Left colon (tissue), 2 donors: ENCODE measurements around the gene ARHGAP19. TPM values are rescaled to one million over a fixed set of nuclear protein-coding genes. Genes with fewer than 3 reads are reported as not detected.
A peak's percentile ranks its signal among the peaks of the same experiment; 100 is the strongest.

ENCODE experiments used
- ATAC-seq: fragments of 200-7000 bp; cut with Tn5 transposase; one replicate; pipeline ENCODE4 v1.9.1; 2020; ENCODE audit warnings: mild to moderate bottlenecking, moderate library complexity
- DNase-seq, 2 donors: peaks; one replicate each; pipeline ENCODE4 v3.0.0-alpha.2; 2020
- intact Hi-C, 2 donors: fragments of 100-400 bp; cut with DNase I in 1 of 2; cut with micrococcal nuclease in 1 of 2; formaldehyde crosslinking; loops; one replicate each; pipeline versions ENCODE4 v1.11.2 to v1.14.0; 2022; cut with DNase I, micrococcal nuclease
- long read RNA-seq: library from polyadenylated mRNA; unstranded; transcript quantifications from one replicate; pipeline ENCODE4 v2.0.0, GENCODE V29; 2021
- total RNA-seq, 2 donors: library from RNA; stranded (reverse); fragmentation: NEBNext Ultra II Directional; extraction: Animal tissue kit (Norgen Biotek cat#: 25700); gene quantifications; one replicate each; pipeline ENCODE4 v1.2.1, GENCODE V29; 2021
- donor health status: DM: no; HTN: no; CAD: no.
- donor health status: DM: yes; HTN: yes; CAD: no.

ARHGAP19 gene, protein sequence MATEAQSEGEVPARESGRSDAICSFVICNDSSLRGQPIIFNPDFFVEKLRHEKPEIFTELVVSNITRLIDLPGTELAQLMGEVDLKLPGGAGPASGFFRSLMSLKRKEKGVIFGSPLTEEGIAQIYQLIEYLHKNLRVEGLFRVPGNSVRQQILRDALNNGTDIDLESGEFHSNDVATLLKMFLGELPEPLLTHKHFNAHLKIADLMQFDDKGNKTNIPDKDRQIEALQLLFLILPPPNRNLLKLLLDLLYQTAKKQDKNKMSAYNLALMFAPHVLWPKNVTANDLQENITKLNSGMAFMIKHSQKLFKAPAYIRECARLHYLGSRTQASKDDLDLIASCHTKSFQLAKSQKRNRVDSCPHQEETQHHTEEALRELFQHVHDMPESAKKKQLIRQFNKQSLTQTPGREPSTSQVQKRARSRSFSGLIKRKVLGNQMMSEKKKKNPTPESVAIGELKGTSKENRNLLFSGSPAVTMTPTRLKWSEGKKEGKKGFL
- total RNA-seq, result 1 to 10 TPM; 6.4 to 6.8 TPM
- long read RNA-seq, full-length matches to known transcripts, result 1 of 6 reads
- long read RNA-seq, partial matches to known transcripts, result 0 of 6 reads
- long read RNA-seq, other reads (novel, unspliced or antisense), result 5 of 6 reads

DNA sequence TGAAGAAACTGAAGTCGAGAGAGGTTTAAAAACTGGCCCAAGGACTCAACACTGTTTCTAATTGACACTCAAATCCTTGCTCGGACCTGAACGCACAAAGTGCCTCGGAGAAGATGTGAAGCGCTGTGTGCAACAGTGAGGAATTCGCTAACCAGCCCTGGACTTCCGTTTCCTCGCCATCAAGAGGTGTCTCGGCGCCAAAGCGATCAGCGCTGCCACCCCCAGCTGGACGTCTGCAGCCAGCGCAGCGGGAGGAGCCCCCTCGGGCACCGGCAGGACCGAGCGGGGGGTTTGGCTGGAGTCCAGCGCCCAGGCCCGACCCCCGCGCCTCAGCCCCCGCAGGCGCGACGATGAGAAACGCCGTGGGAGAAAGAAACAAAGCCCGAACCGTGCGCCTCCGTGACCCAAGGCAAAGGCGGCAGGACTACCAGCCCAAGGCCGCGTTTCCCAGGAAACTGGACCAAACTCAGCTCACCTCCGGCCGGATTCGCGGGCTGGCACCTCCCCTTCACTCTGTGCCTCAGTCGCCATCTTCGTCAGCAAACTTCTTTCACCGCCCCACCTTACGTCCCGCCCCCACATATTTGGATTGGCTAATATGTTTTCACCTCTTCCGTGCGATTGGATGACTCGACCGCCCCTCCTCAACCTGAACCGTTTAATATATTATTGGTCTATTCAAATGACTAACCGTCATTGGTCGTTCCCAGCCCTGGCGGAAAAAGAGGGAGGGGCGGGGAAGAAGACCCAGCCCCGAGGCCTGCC, at the start of gene ARHGAP19:
Gene ARHGAP19 (minus strand): TSS at position 541 of the 765 bp plus-strand sequence. CDS start 10 bp downstream, at position 531.
- ATAC-seq (peak; percentile 97), DNase-seq (peak; percentile 94 to 97)
- intact Hi-C loops, result no loop called here

DNA sequence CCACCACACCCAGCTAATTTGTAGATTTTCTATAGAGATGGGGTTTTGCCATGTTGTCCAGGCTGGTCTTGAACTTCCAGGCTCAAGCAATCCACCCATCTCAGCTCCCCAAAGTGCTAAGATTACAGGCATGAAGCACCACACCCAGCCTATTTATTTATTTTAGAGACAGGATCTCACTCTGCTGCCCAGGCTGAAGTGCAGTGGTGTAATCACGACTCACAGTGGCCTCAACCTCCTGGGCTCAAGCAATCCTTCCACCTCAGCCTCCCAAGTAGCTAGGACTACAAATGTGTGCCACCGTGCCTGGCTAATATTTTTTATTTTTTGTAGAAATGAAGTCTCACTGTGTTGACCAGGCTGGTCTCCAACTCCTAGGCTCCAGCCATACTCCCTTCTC, 49.0 kb upstream of the ARHGAP19 start:
- intact Hi-C loops, result no loop called here
- DNase-seq (no peak), ATAC-seq (no peak)

DNA sequence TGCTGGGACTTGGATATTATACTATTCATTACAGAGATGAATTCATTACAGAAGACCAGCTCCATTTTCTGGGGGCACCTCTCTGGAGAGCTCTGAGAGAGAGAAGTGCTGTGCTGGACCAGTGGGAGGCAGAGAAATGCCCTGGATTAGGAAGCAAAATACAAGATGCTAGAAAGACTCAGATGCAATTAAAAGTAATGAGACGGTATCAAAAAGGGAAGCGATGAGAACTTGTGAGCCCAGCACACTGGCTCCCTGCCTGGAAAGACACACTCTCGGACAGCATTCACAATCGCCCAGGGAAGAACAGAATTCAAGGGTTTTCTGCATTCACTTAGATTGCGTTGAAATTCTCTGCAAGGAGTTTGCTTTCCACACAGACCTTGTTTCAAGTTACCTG, 45.6 kb upstream of the ARHGAP19 start:
- DNase-seq (no peak), ATAC-seq (no peak)
- intact Hi-C loops, result loop anchor here in 1 of 2 donors (10.0 kb wide), 1 partner anchor 53 kb away; no protein-coding TSS in a partner anchor

DNA sequence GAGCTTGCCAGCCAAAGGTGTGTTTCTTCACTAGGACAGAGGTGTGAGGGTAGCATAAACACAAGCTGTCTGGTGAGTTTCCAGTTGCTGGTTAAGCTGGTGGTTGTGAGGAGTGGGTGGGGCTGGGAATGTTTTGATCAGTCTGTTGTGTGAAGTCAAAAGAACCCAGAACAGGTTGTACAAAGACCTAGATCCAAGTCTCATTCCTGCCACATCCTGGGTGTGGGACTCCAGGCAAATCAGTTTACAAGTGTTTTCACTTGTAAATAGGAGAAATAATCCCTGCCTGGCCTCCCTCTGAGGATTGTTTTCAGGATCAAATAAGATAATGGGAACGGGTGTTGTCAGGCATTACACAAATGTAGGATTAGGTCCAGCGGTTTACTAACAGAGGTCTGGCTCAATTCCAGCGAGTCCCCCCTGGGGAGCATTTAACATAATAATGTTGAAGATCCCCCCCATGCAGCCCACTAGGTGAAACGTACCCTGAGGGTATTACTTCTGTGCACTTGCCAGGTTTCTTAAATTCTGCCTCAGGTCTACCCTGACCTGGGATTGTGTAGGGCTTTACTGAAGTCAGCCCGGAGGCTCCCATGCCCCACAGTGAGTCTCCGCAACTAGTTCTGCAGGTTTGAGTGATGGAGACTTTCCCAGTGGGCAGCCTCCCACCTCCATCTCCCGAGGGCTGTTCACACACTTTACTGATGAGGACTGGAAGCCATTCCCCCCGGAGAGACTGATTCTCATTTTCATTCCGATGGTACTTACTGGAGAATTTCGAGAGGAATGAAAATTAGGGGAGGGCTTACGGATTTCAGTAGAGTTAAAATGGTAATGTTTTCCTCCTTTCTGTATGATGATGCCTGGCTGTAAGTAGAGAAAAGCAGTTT, 44.8 kb upstream of the ARHGAP19 start:
- ATAC-seq, result peak; percentile 38
- intact Hi-C loops, result loop anchor here in 1 of 2 donors (10.0 kb wide), 1 partner anchor 52 kb away; no protein-coding TSS in a partner anchor
- peak; percentile 44 to 82 for DNase-seq

DNA sequence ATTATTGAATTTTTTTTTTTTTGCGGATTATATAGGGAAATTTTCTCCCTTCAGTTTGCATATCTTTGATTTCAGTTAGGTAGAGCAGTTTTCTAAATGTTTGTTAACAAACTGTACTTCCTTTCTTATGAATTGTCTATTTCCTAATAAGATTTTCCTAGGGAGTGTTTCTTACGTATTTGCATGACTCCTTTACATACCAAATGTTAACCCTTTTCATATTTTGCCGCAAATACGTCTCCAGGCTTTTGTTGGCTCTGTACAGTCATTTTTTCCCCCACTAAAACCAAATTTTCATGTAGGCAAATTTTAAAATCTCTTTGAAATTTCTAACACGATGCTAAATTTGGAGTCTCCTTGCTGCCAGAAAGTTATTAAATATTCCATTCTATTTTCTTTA, 44.0 kb upstream of the ARHGAP19 start:
- intact Hi-C loops, result loop anchor here in 1 of 2 donors (10.0 kb wide), 1 partner anchor 52 kb away; no protein-coding TSS in a partner anchor
- no peak for ATAC-seq
- no peak for DNase-seq

DNA sequence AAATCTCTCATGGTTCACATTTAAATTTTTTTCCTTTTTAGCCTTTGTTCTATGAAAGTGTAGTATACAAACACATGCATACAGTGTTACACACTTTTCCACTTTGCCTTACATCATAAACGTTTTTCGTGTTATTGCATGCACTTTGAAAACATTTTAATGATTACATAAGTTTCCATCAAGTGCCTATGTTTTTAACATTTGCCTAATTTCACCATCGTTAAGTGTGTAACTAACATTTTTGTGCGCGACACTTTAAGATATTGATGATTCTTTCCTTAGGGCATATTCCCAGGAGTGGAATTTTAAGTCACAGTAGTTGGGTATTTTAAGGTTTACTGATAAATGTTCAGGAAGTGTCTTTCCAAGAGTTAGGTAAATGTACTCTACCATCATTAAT, 43.6 kb upstream of the ARHGAP19 start:
- intact Hi-C loops, result loop anchor here in 1 of 2 donors (10.0 kb wide), 1 partner anchor 51 kb away; no protein-coding TSS in a partner anchor
- DNase-seq, result no peak
- ATAC-seq, result no peak

DNA sequence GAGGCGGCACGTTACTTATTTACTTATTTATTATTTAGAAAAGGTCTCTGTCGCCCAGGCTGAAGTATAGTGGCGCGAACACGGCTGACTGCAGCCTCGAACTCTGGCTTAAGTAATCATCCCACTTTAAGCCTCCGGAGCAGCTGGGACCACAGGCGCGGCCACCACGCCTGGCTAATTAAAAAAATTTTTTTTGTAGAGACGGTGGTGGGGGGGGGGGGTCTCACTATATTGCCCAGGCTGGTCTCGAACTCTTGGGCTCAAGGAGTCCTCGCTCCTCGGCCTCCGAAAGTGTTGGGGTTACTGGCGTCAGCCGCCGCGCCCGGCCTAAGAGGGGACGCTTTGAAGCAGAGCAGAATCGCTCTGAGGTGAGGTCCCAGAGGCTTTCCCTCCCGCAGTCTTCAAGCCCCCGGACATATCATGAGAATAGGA, 42.8 kb upstream of the ARHGAP19 start:
- no peak for ATAC-seq
- DNase-seq, result no peak
- intact Hi-C loops, result loop anchor here in 1 of 2 donors (10.0 kb wide), 1 partner anchor 50 kb away; no protein-coding TSS in a partner anchor

DNA sequence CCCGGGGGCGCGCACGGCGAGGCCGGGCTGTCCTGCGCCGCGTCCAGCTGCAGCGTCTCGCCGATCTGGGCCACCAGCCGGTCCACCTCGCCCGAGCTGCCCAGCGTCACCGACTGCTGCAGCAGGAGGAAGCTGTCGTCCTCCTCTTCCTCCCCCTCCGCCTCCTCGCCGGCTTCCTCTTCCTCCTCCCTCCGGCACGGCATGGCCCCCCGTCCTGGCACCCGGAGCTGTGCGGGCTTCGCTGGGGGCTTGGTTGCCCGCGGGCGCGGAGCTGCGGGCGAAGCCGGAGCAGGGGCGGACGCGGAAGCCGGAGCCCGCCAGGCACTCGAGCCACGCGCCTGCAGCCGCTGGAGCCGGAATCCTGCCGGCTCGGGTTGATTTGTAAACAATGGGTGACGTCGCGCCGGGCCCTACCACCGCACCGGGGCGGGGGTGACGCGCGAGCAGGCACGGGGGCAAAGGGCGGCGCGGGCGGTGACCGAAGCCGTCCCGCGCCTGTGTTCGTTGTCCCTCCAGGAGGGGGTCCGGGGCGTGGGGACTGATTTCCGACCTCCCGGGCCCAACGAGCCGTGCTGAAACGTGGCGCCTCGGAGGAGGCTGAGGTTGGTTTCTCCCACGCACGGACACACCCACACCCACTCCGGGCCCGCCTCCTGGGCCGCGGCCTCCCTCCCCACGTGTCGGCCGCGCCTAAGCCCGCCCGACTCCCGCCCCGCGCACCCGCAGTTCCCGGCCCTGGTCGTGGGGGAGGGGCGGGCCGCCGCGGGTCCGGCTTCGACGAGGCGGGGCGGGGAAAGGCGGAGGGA, 42.1 kb upstream of the ARHGAP19 start, which contains the start of gene FRAT2:
Gene FRAT2 (minus strand): TSS at position 360 of the 806 bp plus-strand sequence. CDS start 157 bp downstream, at position 203.
- intact Hi-C loops, result loop anchor here in 1 of 2 donors (10.0 kb wide), 1 partner anchor 50 kb away; no protein-coding TSS in a partner anchor
- ATAC-seq (peak; percentile 82), DNase-seq (peak; percentile 91 to 93)

DNA sequence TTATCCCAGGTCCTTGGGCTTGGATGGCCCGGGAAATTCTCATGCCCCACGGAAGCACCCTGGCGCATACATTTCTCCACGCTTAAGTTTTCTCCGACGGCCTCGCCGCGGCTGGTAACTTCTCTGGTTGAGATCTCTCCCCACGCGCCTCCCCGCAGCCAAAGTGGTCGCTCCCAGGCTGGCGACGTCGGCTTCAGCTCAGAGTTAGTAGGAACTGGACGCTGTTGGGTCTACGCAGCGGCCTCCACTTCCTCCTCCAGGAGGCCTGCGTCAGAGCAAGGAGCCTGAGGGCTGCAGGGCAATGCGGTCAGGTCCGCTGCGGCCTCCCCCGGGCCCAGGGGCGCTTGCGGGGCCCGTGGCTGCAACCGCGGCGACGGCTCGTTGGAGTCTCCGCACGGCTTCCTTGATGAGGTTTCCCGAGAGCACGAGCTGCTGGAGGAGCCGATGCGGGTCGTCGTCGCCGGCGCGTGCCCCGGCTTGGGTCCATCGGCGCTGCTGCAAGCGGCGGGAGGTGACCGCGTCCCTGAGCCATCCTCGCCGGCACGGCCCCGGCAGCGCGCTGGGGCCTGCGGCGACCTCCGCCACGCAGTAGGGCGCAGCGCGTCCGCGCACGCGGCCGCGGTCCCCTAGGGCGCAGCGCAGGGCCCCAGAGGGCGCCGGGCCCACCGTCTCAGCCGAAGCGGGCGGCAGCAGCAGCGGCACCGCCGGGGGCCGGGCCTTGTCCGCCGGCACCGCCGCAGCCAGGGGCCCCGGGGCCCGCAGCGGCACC, 41.3 kb upstream of the ARHGAP19 start:
- DNase-seq (peak; percentile 57 to 72), ATAC-seq (peak; percentile 45)
- intact Hi-C loops, result loop anchor here in 1 of 2 donors (10.0 kb wide), 1 partner anchor 49 kb away; no protein-coding TSS in a partner anchor

DNA sequence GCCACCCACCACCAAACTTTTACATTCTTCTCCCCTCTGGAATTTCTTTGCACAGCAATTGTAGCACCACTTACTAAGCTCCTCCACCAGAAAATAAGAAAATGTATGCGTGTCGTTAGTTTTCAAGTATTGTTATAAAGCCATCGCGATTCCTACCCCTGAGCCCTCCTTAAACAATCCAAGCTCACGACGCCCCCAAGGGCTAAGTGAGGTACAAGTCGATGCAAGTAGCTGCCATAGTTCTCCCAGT, 40.8 kb upstream of the ARHGAP19 start:
- DNase-seq, result no peak
- peak; percentile 8 for ATAC-seq
- intact Hi-C loops, result loop anchor here in 1 of 2 donors (10.0 kb wide), 1 partner anchor 48 kb away; no protein-coding TSS in a partner anchor

DNA sequence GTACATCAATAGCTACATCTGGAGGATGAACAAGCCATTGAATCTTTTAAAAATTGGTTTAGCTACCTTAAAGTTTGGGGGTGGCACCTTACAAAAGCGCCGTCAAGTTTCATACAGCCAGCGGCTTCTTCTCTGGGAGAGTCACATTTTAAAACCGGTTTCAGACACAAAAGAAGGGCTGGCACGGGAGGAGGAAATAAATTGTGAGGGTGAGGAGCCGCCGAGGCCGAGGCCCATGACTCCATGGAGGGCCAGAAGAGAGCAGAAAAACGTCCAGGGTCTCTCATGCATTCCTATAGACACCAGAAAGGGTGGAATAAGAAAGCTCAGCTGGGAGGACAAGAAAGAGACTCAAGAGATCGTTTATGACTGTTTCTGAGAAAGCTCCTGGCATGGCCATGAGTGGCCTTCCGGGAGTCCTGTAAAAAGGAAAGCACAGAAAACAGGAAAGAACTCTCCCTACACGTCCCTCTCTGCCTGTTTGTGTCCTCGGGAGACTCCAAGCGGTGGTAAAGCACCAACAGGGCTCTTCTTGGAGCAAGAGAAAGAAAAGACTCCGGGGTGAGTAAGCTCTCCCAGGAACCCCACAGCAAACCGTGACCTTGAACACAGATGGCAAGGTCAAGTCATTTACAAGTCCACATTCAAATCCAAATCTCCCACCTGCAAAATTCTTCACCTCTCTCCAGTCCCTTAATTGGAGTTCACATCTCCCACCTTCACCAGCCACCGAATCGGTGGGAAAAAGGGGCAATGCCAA, 40.3 kb upstream of the ARHGAP19 start:
- ATAC-seq, result peak; percentile 32
- intact Hi-C loops, result loop anchor here in 1 of 2 donors (10.0 kb wide), 1 partner anchor 48 kb away; no protein-coding TSS in a partner anchor
- peak; percentile 45 to 68 for DNase-seq

DNA sequence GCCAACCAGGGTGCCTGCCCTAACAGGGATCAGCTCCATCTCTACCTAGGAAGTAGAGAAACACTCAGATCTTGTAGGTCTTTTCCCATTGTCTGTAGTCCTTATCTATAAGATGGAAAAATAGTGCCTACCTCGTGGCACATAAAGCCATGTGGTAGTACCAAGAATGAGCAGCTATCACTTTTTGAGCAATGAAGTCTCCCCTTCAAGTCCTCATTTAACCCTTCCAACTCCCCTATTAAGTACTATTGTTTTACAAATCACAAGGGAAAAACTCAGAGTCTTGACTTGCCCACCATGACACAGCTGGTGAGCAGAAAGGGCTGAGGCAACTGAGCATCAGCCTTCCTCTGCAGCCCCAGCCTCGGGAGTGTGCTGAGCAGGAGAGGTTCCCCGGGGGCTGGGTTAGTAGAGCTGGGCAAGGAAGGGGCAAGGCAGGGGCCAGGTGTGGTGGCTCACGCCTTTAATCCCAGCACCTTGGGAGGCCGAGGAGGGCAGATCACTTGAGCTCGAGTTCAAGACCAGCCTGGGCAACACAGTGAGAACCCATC, 38.8 kb upstream of the ARHGAP19 start:
- no peak for ATAC-seq
- intact Hi-C loops, result loop anchor here in 1 of 2 donors (10.0 kb wide), 1 partner anchor 46 kb away; no protein-coding TSS in a partner anchor

DNA sequence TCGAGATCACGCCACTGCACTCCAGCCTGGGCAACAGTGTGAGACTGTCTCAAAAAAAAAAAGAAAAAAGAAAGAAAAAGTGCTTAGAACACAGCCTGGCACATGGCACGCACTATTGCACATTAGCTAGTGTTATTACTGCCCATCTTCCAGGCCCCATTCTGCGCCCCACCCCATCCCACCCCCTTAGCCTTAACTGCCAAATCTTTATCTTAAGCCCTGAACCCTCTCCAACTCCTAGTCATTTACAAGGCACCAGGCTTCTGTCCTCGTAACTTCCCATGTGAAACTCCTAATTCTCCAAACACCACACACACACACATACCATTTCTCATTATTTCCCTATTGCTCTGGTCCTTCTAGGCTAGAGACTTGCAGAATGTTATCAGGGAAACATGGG, 37.3 kb upstream of the ARHGAP19 start:
- DNase-seq (no peak), ATAC-seq (no peak)
- intact Hi-C loops, result loop anchor here in 1 of 2 donors (10.0 kb wide), 1 partner anchor 45 kb away; no protein-coding TSS in a partner anchor

More for the DNA sequence above, 38.8 kb upstream of the ARHGAP19 start:
- DNase-seq, result no peak

DNA sequence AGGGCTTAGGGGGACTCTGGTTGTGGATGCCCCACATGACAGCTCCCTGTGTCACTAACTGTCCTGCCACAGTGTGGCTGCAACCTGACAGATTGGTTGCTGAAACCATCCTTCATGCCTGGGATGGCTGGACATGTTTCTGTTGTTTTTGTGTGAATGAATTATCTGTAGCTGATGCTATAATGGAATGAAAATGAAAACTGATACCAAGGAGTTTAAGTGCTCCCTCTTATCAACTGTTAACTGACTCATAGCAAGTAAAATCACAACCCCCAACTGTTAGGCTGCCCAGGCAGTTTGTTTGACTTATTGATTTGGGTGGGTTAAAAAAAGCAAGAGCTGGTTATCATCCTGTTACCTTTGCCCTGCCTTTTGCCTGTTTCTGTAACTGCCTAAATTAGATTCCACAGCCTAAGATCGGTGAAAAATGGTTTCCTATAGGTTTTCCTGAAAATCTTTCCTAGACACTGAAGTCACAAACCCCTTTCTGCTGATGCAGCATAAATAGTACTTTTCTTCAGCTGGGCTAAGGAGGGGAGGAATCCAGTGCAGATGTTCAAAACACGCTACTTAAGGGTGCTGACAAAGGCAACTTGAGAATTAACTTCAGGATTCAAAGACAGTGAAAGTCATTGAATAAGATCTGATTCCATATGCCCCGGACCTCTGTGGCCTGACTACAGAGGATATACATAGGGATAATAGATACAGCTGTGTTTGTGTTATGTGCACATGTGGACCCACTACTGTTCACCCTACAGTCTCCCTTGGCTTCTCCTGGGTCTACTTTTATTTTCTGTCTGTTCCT, 36.4 kb upstream of the ARHGAP19 start:
- ATAC-seq, result no peak
- no peak for DNase-seq
- intact Hi-C loops, result no loop called here
